ENCODE results near the gene SEMA4A.

DNA sequence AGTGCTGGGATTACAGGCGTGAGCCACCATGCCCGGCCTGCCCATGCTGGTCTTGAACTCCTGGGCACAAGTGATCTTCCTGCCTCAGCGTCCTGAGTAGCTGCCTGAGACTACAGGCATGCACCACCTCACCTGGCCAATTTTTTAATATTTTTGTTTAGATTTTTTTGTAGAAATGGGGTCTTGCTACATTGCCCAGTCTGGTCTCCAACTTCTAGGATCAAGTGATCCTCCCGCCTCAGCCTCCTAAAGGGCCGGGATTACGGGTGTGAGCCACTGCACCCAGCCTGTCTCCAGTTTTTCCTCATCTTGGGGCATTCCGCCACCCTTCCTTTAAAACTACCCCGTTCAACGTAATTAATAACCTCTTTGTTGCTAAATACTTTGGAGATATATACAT lies 66.8 kb downstream of the SEMA4A start:
- TF ChIP-seq, protein P1, sequence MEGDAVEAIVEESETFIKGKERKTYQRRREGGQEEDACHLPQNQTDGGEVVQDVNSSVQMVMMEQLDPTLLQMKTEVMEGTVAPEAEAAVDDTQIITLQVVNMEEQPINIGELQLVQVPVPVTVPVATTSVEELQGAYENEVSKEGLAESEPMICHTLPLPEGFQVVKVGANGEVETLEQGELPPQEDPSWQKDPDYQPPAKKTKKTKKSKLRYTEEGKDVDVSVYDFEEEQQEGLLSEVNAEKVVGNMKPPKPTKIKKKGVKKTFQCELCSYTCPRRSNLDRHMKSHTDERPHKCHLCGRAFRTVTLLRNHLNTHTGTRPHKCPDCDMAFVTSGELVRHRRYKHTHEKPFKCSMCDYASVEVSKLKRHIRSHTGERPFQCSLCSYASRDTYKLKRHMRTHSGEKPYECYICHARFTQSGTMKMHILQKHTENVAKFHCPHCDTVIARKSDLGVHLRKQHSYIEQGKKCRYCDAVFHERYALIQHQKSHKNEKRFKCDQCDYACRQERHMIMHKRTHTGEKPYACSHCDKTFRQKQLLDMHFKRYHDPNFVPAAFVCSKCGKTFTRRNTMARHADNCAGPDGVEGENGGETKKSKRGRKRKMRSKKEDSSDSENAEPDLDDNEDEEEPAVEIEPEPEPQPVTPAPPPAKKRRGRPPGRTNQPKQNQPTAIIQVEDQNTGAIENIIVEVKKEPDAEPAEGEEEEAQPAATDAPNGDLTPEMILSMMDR (IDR thresholded peaks at IDR 0.05): no peak
- no peak for TF ChIP-seq POLR2A (IDR thresholded peaks at IDR 0.05)

Data from uterus (tissue), 2 donors.